ENCODE results near the gene SLC26A11.

GRCh38 chr17:80176757-80177156, 43.5 kb upstream of the SLC26A11 start:
- TF ChIP-seq POLR2AphosphoS5 (IDR thresholded peaks at IDR 0.05) (no peak), CTCF (IDR thresholded peaks at IDR 0.05) (no peak), POLR2A (IDR thresholded peaks at IDR 0.05) (no peak), EP300 (IDR thresholded peaks at IDR 0.05) (no peak)

All from gastroesophageal sphincter (tissue), 3 donors.